GM12872 (cell line): ENCODE data around the gene USP35.

Experiments
- CTCF ChIP-seq: IDR thresholded peaks from 3 replicates; pipeline ENCODE4 v1.5.1; 2011; ENCODE audit warnings: low read depth, mild to moderate bottlenecking, low read length, moderate library complexity; ENCODE audit not compliant: insufficient read depth

Gene USP35

GRCh38 chr11:78239781-78240180 is 51.1 kb downstream of the USP35 start:
- no peak for TF ChIP-seq CTCF

GRCh38 chr11:78241475-78241874 is 52.8 kb downstream of the USP35 start:
- no peak for TF ChIP-seq CTCF

GRCh38 chr11:78244080-78244479 is 55.4 kb downstream of the USP35 start:
- no peak for TF ChIP-seq CTCF

- TF ChIP-seq CTCF, result no peak
Measured at GRCh38 chr11:78244546-78245255, 56.0 kb downstream of the USP35 start.

- TF ChIP-seq CTCF, result no peak
Measured at GRCh38 chr11:78248191-78248590, 59.5 kb downstream of the USP35 start.

GRCh38 chr11:78248903-78249302 is 60.2 kb downstream of the USP35 start:
- TF ChIP-seq CTCF, result no peak

GRCh38 chr11:78250099-78250498 is 61.4 kb downstream of the USP35 start:
- no peak for TF ChIP-seq CTCF
